Neural crest cell (in vitro differentiated cells): Measurements from ENCODE around the gene TCF25. TPM values are rescaled to one million over a fixed set of nuclear protein-coding genes. Genes with fewer than 3 reads are reported as not detected.

ENCODE experiments used
- DNase-seq: peaks from one replicate; pipeline ENCODE4 v3.0.0; 2021; ENCODE audit warnings: low read depth, mixed read lengths, low spot score
- H3K27ac Mint-ChIP-seq: one replicate; pipeline ENCODE4 v1.8.0; 2021; ENCODE audit warnings: mild to moderate bottlenecking, mixed read lengths; ENCODE audit not compliant: unreplicated experiment
- H3K27me3 Mint-ChIP-seq: 2 replicates; pipeline ENCODE4 v1.8.0; 2021; ENCODE audit warnings: low read depth, mild to moderate bottlenecking, mixed read lengths
- H3K36me3 Mint-ChIP-seq: 2 replicates; pipeline ENCODE4 v1.8.0; 2021; ENCODE audit warnings: low read depth, mild to moderate bottlenecking, mixed read lengths
- H3K4me1 Mint-ChIP-seq: 2 replicates; pipeline ENCODE4 v1.8.0; 2021; ENCODE audit warnings: mixed read lengths
- H3K4me3 Mint-ChIP-seq: one replicate; pipeline ENCODE4 v1.8.0; 2021; ENCODE audit warnings: mild to moderate bottlenecking, mixed read lengths
- H3K9me3 Mint-ChIP-seq: 2 replicates; pipeline ENCODE4 v1.8.0; 2021; ENCODE audit warnings: mixed read lengths
- CTCF ChIP-seq: fragments of 200-600 bp; sonication (generic); conservative IDR thresholded peaks from 2 replicates; pipeline ENCODE4 v1.5.0; 2021; ENCODE audit warnings: antibody characterized with exemption, mild to moderate bottlenecking
- total RNA-seq: library from RNA; stranded (reverse); gene quantifications from 2 replicates; pipeline ENCODE4 v1.2.1, GENCODE V29; 2021

The TCF25 gene
- total RNA-seq, 1 donor from 2014 or later = 209 TPM

GRCh38 chr16:89897204-89897603 is 23.8 kb downstream of the TCF25 start:
- Mint-ChIP-seq H3K4me3 (no peak overlapping the region), H3K9me3 (no peaks in the 10 kb centered on the region), H3K36me3 (peaks cover 10% of the 10 kb centered on the region), H3K4me1 (no peaks in the 10 kb centered on the region), H3K27me3 (no peaks in the 10 kb centered on the region), H3K27ac (no peak overlapping the region)
- DNase-seq = no peak
- TF ChIP-seq CTCF = no peak

GRCh38 chr16:89898201-89898967 is 25.0 kb downstream of the TCF25 start:
- H3K9me3 Mint-ChIP-seq = no peaks in the 10 kb centered on the region
- H3K27ac Mint-ChIP-seq = peak overlapping the region; percentile 57
- H3K36me3 Mint-ChIP-seq = peaks cover 10% of the 10 kb centered on the region

DNA sequence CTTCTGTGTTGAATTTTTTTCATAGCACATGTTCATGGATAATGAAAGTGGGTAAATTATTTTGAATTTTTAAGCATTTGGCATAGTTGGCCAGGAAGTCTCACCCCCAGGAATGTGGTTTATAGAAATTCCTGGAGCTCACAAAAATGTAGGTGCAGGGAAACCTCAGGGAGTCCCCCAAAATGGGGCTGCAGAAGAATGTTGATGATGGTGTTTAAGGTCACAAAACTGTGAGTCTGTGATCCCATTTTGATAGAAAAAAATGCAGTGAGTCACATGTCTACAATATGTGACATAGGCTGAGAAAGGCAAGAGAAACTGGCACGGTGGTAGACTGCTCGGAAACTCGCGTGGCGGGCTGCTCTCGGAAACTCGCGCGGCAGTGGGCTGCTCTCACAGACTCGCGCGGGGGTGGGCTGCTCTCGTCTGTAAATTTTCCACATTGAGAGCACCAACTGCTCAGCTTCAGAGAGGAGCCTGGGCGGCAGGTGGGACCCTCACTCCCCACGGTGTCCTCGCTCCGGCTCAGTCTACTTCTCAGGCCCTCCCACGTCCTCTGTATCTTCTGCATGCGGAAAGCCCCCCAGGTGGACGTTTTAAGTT is 26.6 kb downstream of the TCF25 start:
- H3K4me3 Mint-ChIP-seq = no peak overlapping the region
- TF ChIP-seq CTCF = no peak
- no peak overlapping the region for H3K27ac Mint-ChIP-seq

More at GRCh38 chr16:89898201-89898967, 25.0 kb downstream of the TCF25 start:
- Mint-ChIP-seq H3K4me1 (no peaks in the 10 kb centered on the region), H3K4me3 (no peak overlapping the region), H3K27me3 (no peaks in the 10 kb centered on the region)
- no peak for DNase-seq
- no peak for TF ChIP-seq CTCF

GRCh38 chr16:89900885-89901284 is 27.5 kb downstream of the TCF25 start:
- DNase-seq = no peak
- H3K36me3 Mint-ChIP-seq = peaks cover 16% of the 10 kb centered on the region
- no peaks in the 10 kb centered on the region for H3K4me1 Mint-ChIP-seq
- TF ChIP-seq CTCF = no peak
- H3K4me3 Mint-ChIP-seq = no peak overlapping the region
- H3K27me3 Mint-ChIP-seq = no peaks in the 10 kb centered on the region
- H3K27ac Mint-ChIP-seq = no peak overlapping the region
- no peaks in the 10 kb centered on the region for H3K9me3 Mint-ChIP-seq

More for the DNA sequence above, 26.6 kb downstream of the TCF25 start:
- no peaks in the 10 kb centered on the region for H3K9me3 Mint-ChIP-seq
- peaks cover 13% of the 10 kb centered on the region for H3K36me3 Mint-ChIP-seq
- no peaks in the 10 kb centered on the region for H3K27me3 Mint-ChIP-seq
- no peaks in the 10 kb centered on the region for H3K4me1 Mint-ChIP-seq
- no peak for DNase-seq

- H3K9me3 Mint-ChIP-seq = no peaks in the 10 kb centered on the region
- DNase-seq = no peak
- H3K4me3 Mint-ChIP-seq = no peak overlapping the region
- no peak for TF ChIP-seq CTCF
- H3K4me1 Mint-ChIP-seq = no peaks in the 10 kb centered on the region
- no peak overlapping the region for H3K27ac Mint-ChIP-seq
- no peaks in the 10 kb centered on the region for H3K27me3 Mint-ChIP-seq
- peaks cover 29% of the 10 kb centered on the region for H3K36me3 Mint-ChIP-seq
These were observed 29.6 kb downstream of the TCF25 start for GRCh38 chr16:89902980-89903379.
